ENCODE results near the gene ANXA4.

ANXA4 gene

GRCh38 chr2:69836316-69836715 is 94.4 kb downstream of the ANXA4 start:
- no peak for TF ChIP-seq CTCF (IDR thresholded peaks at IDR 0.05; ENCODE audit: low read depth, low read length, missing control alignments)
- DNase-seq (ENCODE audit: extremely low read depth, low read depth): no peak
- H3K4me3 ChIP-seq (replicated peaks; ENCODE audit: low read depth, low read length): no peak overlapping the region

- no peak overlapping the region for H3K4me3 ChIP-seq (replicated peaks; ENCODE audit: low read depth, low read length)
- no peak for DNase-seq (ENCODE audit: extremely low read depth, low read depth)
- TF ChIP-seq CTCF (IDR thresholded peaks at IDR 0.05; ENCODE audit: low read depth, low read length, missing control alignments): no peak
These were observed 95.6 kb downstream of the ANXA4 start for GRCh38 chr2:69837533-69837932.

GRCh38 chr2:69843993-69844392 is 102.1 kb downstream of the ANXA4 start:
- no peak for TF ChIP-seq CTCF (IDR thresholded peaks at IDR 0.05; ENCODE audit: low read depth, low read length, missing control alignments)
- DNase-seq (ENCODE audit: extremely low read depth, low read depth): no peak
- no peak overlapping the region for H3K4me3 ChIP-seq (replicated peaks; ENCODE audit: low read depth, low read length)

GRCh38 chr2:69844560-69844959 is 102.6 kb downstream of the ANXA4 start:
- no peak for TF ChIP-seq CTCF (IDR thresholded peaks at IDR 0.05; ENCODE audit: low read depth, low read length, missing control alignments)
- no peak overlapping the region for H3K4me3 ChIP-seq (replicated peaks; ENCODE audit: low read depth, low read length)
- DNase-seq (ENCODE audit: extremely low read depth, low read depth): no peak

- H3K4me3 ChIP-seq (replicated peaks; ENCODE audit: low read depth, low read length): no peak overlapping the region
- DNase-seq (ENCODE audit: extremely low read depth, low read depth): no peak
- TF ChIP-seq CTCF (IDR thresholded peaks at IDR 0.05; ENCODE audit: low read depth, low read length, missing control alignments): no peak
These were observed 104.5 kb downstream of the ANXA4 start for GRCh38 chr2:69846182-69847067.

- DNase-seq (ENCODE audit: extremely low read depth, low read depth): no peak
- no peak overlapping the region for H3K4me3 ChIP-seq (replicated peaks; ENCODE audit: low read depth, low read length)
- TF ChIP-seq CTCF (IDR thresholded peaks at IDR 0.05; ENCODE audit: low read depth, low read length, missing control alignments): no peak
These were observed 105.3 kb downstream of the ANXA4 start for GRCh38 chr2:69847068-69847828.

All from HFF-Myc (cell line).